K562 (cell line): ENCODE measurements around the gene ERF. TPM values are rescaled to one million over a fixed set of nuclear protein-coding genes. Genes with fewer than 3 reads are reported as not detected.

Experiments
- BHLHE40 ChIP-seq: IDR thresholded peaks from 2 replicates; pipeline ENCODE4 v1.6.1; 2011; ENCODE audit warnings: low read length, improper control_type of control experiment
- CHD2 ChIP-seq: IDR thresholded peaks from 2 replicates; pipeline ENCODE4 v1.6.1; 2011; ENCODE audit warnings: low read depth, low read length
- CREB3L1 ChIP-seq: fragments of 450-650 bp; IDR thresholded peaks from 2 replicates; pipeline ENCODE4 v1.6.1; 2014; ENCODE audit warnings: low read depth, mild to moderate bottlenecking, moderate library complexity, borderline replicate concordance
- CXXC5 ChIP-seq: fragments of 250-450 bp; sonication (Bioruptor Pico); IDR thresholded peaks from 2 replicates; pipeline ENCODE4 v1.8.0; 2022; ENCODE audit warnings: inconsistent platforms, mild to moderate bottlenecking, moderate library complexity
- GABPA ChIP-seq: fragments of 200-800 bp; sonication (Bioruptor generic); conservative IDR thresholded peaks from 2 replicates; pipeline ENCODE4 v1.6.1; 2016; ENCODE audit warnings: low read depth, missing genetic modification characterization, missing compliant biosample characterization
- ILK ChIP-seq: fragments of 450-650 bp; IDR thresholded peaks from 2 replicates; pipeline ENCODE4 v1.6.1; 2016; ENCODE audit warnings: missing genetic modification characterization, low read depth, mild to moderate bottlenecking, missing compliant biosample characterization, moderate library complexity, borderline replicate concordance
- MYC ChIP-seq, 2 experiments: fragments of 250-450 bp in 1 of 2; sonication (Bioruptor Pico) in 1 of 2; IDR thresholded peaks; 2 replicates each; pipeline versions ENCODE4 v1.5.1 to v1.6.1; 2012 to 2021; ENCODE audit warnings: low read depth in 2 of 2, borderline replicate concordance in 1 of 2, improper control_type of control experiment in 1 of 2, low read length in 1 of 2, mild to moderate bottlenecking in 1 of 2, moderate library complexity in 1 of 2
- NFE2 ChIP-seq: IDR thresholded peaks from 2 replicates; pipeline ENCODE4 v1.6.1; 2014; ENCODE audit warnings: antibody characterized with exemption, low read depth
- NR3C1 ChIP-seq: sonication (generic); formaldehyde crosslinking; IDR thresholded peaks from 2 replicates; pipeline ENCODE4 v1.8.1; 2022; ENCODE audit warnings: missing genetic modification reagents
- NRF1 ChIP-seq, 2 experiments: fragments of 450-650 bp; IDR thresholded peaks in 1 of 2; conservative IDR thresholded peaks in 1 of 2; 2 replicates each; pipeline ENCODE4 v1.6.1; 2014; ENCODE audit warnings: mild to moderate bottlenecking in 2 of 2
- PHF20 ChIP-seq: fragments of 450-650 bp; IDR thresholded peaks from 2 replicates; pipeline ENCODE4 v1.6.1; 2018; ENCODE audit not compliant: partially characterized antibody
- POLR2AphosphoS2 ChIP-seq: IDR thresholded peaks from 2 replicates; pipeline ENCODE4 v1.6.1; 2012; ENCODE audit warnings: low read length, improper control_type of control experiment
- ZNF707 ChIP-seq: fragments of 250-450 bp; sonication (Bioruptor Pico); conservative IDR thresholded peaks from 2 replicates; pipeline ENCODE4 v1.8.0; 2022; ENCODE audit warnings: inconsistent platforms, mild to moderate bottlenecking, moderate library complexity
- polyA plus RNA-seq, 8 experiments: library from polyadenylated mRNA; depleted of rRNA in 4 of 8; stranded (reverse) in 5 of 8; unstranded in 3 of 8; fragments of >200 nt; fragmentation: Nextera tagmentation in 2 of 8; fragmentation: Illumina TruSeq in 1 of 8; extraction: Ambion mirVana in 2 of 8; extraction: Trizol in 1 of 8; gene quantifications; 2 replicates each; pipeline versions ENCODE4 v1.2.1 to v1.2.3, GENCODE V29; 2011 to 2014; ENCODE audit warnings: inconsistent platforms in 1 of 8, missing spikeins in 1 of 8
- total RNA-seq, 7 experiments: library from RNA; depleted of rRNA in 6 of 7; stranded (reverse); fragments of >200 nt in 6 of 7; fragmentation: Illumina TruSeq in 2 of 7; extraction: Trizol in 2 of 7; gene quantifications; 2 replicates each; pipeline versions ENCODE4 v1.2.1 to v1.2.3, GENCODE V29; 2011 to 2021; ENCODE audit warnings: low replicate concordance in 1 of 7
- TF ChIP-seq, protein P1 (sequence below): fragments of 250-450 bp; sonication (Bioruptor Pico); IDR thresholded peaks from 2 replicates; pipeline ENCODE4 v1.4.0; 2020
- TF ChIP-seq, protein P2 (sequence below): fragments of 200-400 bp; formaldehyde crosslinking; IDR thresholded peaks from 2 replicates; pipeline ENCODE4 v1.6.1; 2017; ENCODE audit warnings: mild to moderate bottlenecking, low read depth, low read length, moderate library complexity
- TF ChIP-seq, protein P3 (sequence below): sonication (generic); formaldehyde crosslinking; IDR thresholded peaks from 2 replicates; pipeline ENCODE4 v1.9.0; 2022; ENCODE audit warnings: mild to moderate bottlenecking, missing genetic modification reagents

Gene ERF
- total and polyA plus RNA-seq, 9 of the 15 experiments (the other 6 are each of a cell fraction or from before 2014, with no cell fraction given): 0.03 to 75.4 (median 27.0) TPM

DNA sequence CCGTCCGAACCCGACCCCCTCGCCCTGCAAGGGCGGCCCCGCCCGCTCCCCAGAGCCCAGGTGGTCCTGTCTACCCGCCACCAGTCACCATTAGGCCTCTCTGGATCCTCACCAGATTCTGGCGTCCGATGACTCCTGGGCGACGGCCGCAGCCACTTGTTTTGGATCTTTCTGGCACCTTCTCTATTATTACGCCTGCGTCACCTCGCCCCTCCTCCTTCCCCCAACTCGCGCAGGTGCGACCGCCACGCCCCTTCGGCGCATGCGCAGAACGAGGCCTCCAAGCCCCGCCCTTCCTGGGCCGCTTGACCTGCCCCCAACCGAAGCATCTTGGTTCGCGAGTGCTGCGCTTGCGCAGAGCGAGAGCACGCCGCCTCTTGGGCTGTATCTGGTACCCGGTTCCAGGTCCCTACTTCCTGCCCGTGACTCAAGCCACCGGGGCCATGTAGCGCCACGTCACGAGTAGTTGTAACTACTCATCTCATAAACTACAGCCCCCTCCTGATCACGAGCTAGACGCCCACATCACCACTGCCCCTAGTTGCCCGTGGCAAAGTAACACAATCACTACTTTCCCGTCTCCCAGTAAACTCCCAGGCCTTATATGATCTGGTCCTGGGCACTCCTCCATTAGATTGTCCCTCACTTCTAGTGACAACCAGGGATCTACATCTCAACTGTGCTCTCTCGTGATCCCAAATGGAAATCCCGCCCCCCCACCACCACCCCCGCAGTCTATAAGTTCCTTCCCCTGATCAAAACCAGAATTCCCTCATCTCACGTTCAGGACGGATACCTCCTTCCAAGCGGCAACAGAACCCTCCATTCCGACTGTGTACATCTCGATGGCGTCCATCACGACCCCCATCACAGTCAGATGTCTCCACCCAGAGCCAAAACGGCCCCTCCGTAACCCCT lies 37.1 kb downstream of the ERF start, which contains the start of gene DEDD2 (continued):
- TF ChIP-seq, protein P1, sequence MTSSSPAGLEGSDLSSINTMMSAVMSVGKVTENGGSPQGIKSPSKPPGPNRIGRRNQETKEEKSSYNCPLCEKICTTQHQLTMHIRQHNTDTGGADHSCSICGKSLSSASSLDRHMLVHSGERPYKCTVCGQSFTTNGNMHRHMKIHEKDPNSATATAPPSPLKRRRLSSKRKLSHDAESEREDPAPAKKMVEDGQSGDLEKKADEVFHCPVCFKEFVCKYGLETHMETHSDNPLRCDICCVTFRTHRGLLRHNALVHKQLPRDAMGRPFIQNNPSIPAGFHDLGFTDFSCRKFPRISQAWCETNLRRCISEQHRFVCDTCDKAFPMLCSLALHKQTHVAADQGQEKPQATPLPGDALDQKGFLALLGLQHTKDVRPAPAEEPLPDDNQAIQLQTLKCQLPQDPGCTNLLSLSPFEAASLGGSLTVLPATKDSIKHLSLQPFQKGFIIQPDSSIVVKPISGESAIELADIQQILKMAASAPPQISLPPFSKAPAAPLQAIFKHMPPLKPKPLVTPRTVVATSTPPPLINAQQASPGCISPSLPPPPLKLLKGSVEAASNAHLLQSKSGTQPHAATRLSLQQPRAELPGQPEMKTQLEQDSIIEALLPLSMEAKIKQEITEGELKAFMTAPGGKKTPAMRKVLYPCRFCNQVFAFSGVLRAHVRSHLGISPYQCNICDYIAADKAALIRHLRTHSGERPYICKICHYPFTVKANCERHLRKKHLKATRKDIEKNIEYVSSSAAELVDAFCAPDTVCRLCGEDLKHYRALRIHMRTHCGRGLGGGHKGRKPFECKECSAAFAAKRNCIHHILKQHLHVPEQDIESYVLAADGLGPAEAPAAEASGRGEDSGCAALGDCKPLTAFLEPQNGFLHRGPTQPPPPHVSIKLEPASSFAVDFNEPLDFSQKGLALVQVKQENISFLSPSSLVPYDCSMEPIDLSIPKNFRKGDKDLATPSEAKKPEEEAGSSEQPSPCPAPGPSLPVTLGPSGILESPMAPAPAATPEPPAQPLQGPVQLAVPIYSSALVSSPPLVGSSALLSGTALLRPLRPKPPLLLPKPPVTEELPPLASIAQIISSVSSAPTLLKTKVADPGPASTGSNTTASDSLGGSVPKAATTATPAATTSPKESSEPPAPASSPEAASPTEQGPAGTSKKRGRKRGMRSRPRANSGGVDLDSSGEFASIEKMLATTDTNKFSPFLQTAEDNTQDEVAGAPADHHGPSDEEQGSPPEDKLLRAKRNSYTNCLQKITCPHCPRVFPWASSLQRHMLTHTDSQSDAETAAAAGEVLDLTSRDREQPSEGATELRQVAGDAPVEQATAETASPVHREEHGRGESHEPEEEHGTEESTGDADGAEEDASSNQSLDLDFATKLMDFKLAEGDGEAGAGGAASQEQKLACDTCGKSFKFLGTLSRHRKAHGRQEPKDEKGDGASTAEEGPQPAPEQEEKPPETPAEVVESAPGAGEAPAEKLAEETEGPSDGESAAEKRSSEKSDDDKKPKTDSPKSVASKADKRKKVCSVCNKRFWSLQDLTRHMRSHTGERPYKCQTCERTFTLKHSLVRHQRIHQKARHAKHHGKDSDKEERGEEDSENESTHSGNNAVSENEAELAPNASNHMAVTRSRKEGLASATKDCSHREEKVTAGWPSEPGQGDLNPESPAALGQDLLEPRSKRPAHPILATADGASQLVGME (CRISPR knock-in tag): 0 out of 2 replicates have a peak, but pooled peaks have one; percentile 56
- TF ChIP-seq NFE2: no peak; the same call in 1 of the 2 replicates
- TF ChIP-seq, protein P2, sequence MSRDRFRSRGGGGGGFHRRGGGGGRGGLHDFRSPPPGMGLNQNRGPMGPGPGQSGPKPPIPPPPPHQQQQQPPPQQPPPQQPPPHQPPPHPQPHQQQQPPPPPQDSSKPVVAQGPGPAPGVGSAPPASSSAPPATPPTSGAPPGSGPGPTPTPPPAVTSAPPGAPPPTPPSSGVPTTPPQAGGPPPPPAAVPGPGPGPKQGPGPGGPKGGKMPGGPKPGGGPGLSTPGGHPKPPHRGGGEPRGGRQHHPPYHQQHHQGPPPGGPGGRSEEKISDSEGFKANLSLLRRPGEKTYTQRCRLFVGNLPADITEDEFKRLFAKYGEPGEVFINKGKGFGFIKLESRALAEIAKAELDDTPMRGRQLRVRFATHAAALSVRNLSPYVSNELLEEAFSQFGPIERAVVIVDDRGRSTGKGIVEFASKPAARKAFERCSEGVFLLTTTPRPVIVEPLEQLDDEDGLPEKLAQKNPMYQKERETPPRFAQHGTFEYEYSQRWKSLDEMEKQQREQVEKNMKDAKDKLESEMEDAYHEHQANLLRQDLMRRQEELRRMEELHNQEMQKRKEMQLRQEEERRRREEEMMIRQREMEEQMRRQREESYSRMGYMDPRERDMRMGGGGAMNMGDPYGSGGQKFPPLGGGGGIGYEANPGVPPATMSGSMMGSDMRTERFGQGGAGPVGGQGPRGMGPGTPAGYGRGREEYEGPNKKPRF: no peak
- TF ChIP-seq ILK (tag): no peak
- TF ChIP-seq, protein P3, sequence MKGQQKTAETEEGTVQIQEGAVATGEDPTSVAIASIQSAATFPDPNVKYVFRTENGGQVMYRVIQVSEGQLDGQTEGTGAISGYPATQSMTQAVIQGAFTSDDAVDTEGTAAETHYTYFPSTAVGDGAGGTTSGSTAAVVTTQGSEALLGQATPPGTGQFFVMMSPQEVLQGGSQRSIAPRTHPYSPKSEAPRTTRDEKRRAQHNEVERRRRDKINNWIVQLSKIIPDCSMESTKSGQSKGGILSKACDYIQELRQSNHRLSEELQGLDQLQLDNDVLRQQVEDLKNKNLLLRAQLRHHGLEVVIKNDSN (CRISPR knock-in tag): peak; percentile 73
- peak; percentile 74 for TF ChIP-seq GABPA
- TF ChIP-seq BHLHE40: peak; percentile 88
- TF ChIP-seq NR3C1 (CRISPR knock-in tag): no peak
- peak; percentile 76 for TF ChIP-seq CHD2
- TF ChIP-seq CREB3L1: peak; percentile 99
- TF ChIP-seq POLR2AphosphoS2: peak; percentile 91; the same call in 1 of the 2 replicates
- TF ChIP-seq MYC (IDR thresholded peaks at IDR 0.05; ENCODE audit: low read depth, low read length): peak; percentile 89
- TF ChIP-seq MYC (CRISPR knock-in tag; IDR thresholded peaks at IDR 0.05; ENCODE audit: borderline replicate concordance, low read depth): 0 out of 2 replicates have a peak, but pooled peaks have one; percentile 38
- peak; percentile 74 for TF ChIP-seq CXXC5 (CRISPR knock-in tag)
- peak; percentile 52 for TF ChIP-seq PHF20
- TF ChIP-seq ZNF707: no peak
- TF ChIP-seq NRF1 (conservative IDR thresholded peaks at IDR 0.05 in 1 of 2, IDR thresholded peaks at IDR 0.05 in 1 of 2): peak; percentile 100
